ENCODE measurements around the gene TRMT11. TPM values are rescaled to one million over a fixed set of nuclear protein-coding genes. Genes with fewer than 3 reads are reported as not detected.
A peak's percentile ranks its signal among the peaks of the same experiment; 100 is the strongest.

TRMT11 gene
- total and polyA plus RNA-seq, 2 donors from 2014 or later, result 10.6 to 25.1 TPM

DNA sequence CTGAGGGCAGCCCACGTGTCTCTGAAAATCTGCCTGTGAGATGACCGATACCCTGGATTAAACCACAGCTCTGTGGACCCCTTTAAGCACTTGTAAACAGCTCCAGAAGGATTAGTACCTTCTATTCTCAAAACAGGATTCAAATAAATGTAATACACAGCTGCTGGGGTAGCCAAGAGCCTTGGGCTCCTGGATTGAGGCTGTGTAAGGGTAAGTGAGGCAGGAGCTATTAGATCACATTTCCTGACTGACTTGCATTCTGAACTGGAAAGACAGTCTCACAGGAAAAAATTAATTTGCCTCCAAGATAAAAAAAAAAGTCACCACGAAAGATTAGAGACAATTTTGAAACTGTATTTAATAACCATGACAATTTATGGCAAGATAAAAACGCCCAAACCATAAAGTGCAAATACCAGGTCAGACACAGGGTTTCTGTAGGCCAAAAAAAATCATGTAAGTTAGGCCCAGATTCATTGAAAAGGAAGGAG is 78.0 kb downstream of the TRMT11 start:
- DNase-seq (peak in 1 of 5 donors; percentile 29), FAIRE-seq (no peak)
- Histone ChIP-seq H3K4me3 (ENCODE audit: low read length in 3 of 3) (no peak overlapping the region), H3K9ac (ENCODE audit: low read length in 3 of 3) (no peak overlapping the region), H3K36me3 (ENCODE audit: control insufficient read depth in 2 of 3, insufficient read depth in 3 of 3, low read length in 3 of 3) (peaks cover 0 to 3% (median 0%) of the 10 kb centered on the region in 3 donors), H3K27ac (ENCODE audit: low read depth in 2 of 2, low read length in 2 of 2) (no peak overlapping the region), H3K27me3 (ENCODE audit: control insufficient read depth, insufficient read depth, low read length) (no peaks in the 10 kb centered on the region), H3K9me3 (ENCODE audit: control insufficient read depth in 2 of 3, insufficient read depth in 1 of 3, low read length in 3 of 3) (no peaks in the 10 kb centered on the region), H3K4me1 (ENCODE audit: control insufficient read depth in 2 of 3, insufficient read depth in 2 of 3, low read depth in 1 of 3, low read length in 3 of 3) (no peaks in the 10 kb centered on the region)
- TF ChIP-seq, protein P1, sequence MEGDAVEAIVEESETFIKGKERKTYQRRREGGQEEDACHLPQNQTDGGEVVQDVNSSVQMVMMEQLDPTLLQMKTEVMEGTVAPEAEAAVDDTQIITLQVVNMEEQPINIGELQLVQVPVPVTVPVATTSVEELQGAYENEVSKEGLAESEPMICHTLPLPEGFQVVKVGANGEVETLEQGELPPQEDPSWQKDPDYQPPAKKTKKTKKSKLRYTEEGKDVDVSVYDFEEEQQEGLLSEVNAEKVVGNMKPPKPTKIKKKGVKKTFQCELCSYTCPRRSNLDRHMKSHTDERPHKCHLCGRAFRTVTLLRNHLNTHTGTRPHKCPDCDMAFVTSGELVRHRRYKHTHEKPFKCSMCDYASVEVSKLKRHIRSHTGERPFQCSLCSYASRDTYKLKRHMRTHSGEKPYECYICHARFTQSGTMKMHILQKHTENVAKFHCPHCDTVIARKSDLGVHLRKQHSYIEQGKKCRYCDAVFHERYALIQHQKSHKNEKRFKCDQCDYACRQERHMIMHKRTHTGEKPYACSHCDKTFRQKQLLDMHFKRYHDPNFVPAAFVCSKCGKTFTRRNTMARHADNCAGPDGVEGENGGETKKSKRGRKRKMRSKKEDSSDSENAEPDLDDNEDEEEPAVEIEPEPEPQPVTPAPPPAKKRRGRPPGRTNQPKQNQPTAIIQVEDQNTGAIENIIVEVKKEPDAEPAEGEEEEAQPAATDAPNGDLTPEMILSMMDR (IDR thresholded peaks at IDR 0.05; ENCODE audit: borderline replicate concordance, extremely low read depth, insufficient read depth), result no peak
- intact Hi-C loops (cut with DNase I), result no loop called here

DNA sequence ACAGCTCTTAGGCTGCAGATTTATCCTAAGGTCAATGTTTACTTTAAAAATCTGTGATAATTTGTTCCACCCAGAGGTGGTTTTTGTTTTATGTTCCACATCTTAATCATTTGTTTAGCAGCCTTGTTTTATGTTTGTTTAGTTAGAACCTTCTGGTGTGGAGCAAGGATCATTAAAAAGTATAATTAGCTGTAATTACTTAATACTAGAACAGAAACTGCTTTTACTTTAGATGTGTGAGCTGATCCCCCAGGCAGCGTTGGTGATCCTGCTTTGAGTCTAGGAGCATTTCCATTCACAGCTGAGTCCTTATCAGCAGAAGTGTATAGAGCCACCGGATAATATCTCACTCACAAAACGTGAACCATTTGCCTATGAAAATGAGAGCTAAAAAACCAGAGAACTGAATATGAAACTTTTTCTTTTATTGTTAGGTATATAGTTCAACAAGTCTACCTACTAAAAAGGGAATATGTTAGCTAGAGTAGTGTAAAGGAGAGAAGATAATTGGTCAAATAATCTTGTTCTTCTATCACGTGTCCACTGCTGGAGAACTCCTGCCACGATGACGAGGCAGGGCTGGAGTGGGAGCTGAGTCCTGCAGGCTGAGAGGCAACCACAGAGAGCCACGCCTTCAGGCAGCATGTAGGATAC is 78.5 kb downstream of the TRMT11 start:
- FAIRE-seq (no peak), DNase-seq (no peak)
- H3K9ac ChIP-seq (ENCODE audit: low read length in 3 of 3), result no peak overlapping the region
- peaks cover 0 to 3% (median 0%) of the 10 kb centered on the region in 3 donors for H3K36me3 ChIP-seq (ENCODE audit: control insufficient read depth in 2 of 3, insufficient read depth in 3 of 3, low read length in 3 of 3)
- H3K27ac ChIP-seq (ENCODE audit: low read depth in 2 of 2, low read length in 2 of 2), result no peak overlapping the region
- TF ChIP-seq, protein P1 (IDR thresholded peaks at IDR 0.05; ENCODE audit: borderline replicate concordance, extremely low read depth, insufficient read depth), result no peak
- H3K9me3 ChIP-seq (ENCODE audit: control insufficient read depth in 2 of 3, insufficient read depth in 1 of 3, low read length in 3 of 3), result no peaks in the 10 kb centered on the region
- intact Hi-C loops (cut with DNase I), result no loop called here
- no peaks in the 10 kb centered on the region for H3K4me1 ChIP-seq (ENCODE audit: control insufficient read depth in 2 of 3, insufficient read depth in 2 of 3, low read depth in 1 of 3, low read length in 3 of 3)
- no peak overlapping the region for H3K4me3 ChIP-seq (ENCODE audit: low read length in 3 of 3)
- no peaks in the 10 kb centered on the region for H3K27me3 ChIP-seq (ENCODE audit: control insufficient read depth, insufficient read depth, low read length)

DNA sequence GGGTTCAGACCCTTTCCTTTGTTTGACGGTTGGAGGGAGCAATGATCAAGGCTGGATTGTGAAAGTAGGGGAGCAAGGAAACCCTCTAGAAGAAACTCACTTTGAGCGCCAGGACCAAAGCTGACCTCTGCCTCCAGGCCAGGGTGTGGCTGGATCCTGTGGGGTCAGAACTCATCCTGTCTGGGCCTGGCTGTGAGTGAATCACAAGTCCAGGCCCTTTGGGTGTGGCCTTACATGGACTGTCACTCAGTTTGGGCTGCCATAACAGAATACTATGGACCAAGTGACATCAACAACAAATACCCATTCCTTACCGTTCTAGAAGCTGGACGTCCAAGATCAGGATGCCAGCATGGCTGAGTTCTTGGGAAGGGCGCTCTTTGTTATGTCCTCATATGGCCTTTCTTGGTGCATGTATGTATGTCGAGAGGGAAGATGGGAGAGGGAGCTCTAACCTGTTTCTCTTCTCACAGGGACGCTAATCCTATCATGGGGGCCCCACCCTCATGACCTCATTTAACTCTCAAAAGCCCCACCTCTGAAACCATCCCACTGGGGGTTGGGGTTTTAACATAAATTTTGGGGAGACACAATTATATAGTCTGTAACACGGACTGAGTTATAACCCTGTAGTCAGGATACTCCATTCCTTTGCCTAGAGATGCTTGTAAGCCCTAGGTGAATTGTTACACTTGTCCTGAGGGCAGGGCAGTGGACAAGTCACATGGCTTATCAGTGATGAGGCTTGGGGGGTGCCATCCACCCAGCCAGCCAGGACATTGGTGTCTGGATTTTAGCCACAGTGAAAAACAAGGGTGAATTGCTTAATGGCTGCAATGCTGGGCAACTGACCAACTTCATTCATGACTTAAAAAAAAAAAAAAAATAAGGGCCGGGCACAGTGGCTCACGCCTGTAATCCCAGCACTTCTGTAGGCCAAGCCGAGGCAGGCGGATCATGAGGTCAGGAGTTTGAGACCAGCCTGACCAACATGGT is 80.0 kb downstream of the TRMT11 start:
- no peaks in the 10 kb centered on the region for H3K9me3 ChIP-seq (ENCODE audit: control insufficient read depth in 2 of 3, insufficient read depth in 1 of 3, low read length in 3 of 3)
- no peaks in the 10 kb centered on the region for H3K27me3 ChIP-seq (ENCODE audit: control insufficient read depth, insufficient read depth, low read length)
- DNase-seq (no peak), FAIRE-seq (no peak)
- no peaks in the 10 kb centered on the region for H3K4me1 ChIP-seq (ENCODE audit: control insufficient read depth in 2 of 3, insufficient read depth in 2 of 3, low read depth in 1 of 3, low read length in 3 of 3)
- no peak overlapping the region for H3K9ac ChIP-seq (ENCODE audit: low read length in 3 of 3)
- intact Hi-C loops (cut with DNase I), result no loop called here
- H3K4me3 ChIP-seq (ENCODE audit: low read length in 3 of 3), result no peak overlapping the region
- TF ChIP-seq, protein P1 (IDR thresholded peaks at IDR 0.05; ENCODE audit: borderline replicate concordance, extremely low read depth, insufficient read depth), result no peak
- H3K36me3 ChIP-seq (ENCODE audit: control insufficient read depth in 2 of 3, insufficient read depth in 3 of 3, low read length in 3 of 3), result no peaks in the 10 kb centered on the region
- H3K27ac ChIP-seq (ENCODE audit: low read depth in 2 of 2, low read length in 2 of 2), result no peak overlapping the region
